HG03565 (cell line): ENCODE data around the gene ALAS1.
A peak's percentile ranks its signal among the peaks of the same experiment; 100 is the strongest.
"Not testable (repeated sequence)": the region's sequence is repeated elsewhere in the genome, so short reads cannot be mapped to it uniquely, and the experiment has no call there.

Source experiments
- ATAC-seq: cut with Tn5 transposase; IDR thresholded peaks from one replicate; pipeline ENCODE4 v1.9.1; 2021; ENCODE audit warnings: mild to moderate bottlenecking, moderate library complexity; ENCODE audit not compliant: unreplicated experiment

ALAS1 gene

DNA sequence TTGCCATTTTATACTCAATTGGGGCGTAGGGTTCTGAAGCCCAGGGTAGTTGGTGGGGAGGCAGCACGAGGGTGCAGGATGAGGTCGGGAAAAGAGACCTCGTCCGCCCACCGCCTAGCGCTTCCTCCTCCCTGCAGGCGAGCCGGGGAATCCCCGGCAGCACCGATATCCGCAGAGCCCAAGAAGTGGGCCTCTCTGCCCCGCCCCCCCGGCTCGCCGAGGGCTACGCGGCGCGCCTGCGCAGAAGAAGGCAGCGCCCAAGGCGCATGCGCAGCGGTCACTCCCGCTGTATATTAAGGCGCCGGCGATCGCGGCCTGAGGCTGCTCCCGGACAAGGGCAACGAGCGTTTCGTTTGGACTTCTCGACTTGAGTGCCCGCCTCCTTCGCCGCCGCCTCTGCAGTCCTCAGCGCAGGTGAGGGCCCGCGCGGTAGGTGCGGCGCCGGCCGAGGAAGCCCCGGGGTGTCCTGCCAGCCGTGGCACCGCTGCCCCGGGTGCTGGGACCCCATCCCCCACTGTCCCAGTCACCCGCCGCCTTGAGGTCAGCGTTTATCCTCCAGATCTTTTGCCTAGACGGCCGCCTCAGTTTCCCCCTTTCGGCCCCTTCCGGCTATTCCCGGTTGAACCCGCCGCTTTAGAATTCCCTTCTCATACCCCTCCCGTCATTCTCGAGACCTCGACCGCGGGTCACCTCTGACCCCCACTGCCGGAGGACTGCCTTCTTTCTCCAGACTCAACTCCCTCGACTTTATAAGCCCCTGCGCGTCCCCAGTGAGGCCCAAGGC is at the start of gene ALAS1:
TSS of gene ALAS1 (plus strand) at position 319 of the 784 bp plus-strand sequence. CDS start 1,082 bp downstream, outside the sequence.
- peak; percentile 73 for ATAC-seq

- ATAC-seq = no peak
Observed at GRCh38 chr3:52149021-52149420, 48.9 kb upstream of the ALAS1 start.

DNA sequence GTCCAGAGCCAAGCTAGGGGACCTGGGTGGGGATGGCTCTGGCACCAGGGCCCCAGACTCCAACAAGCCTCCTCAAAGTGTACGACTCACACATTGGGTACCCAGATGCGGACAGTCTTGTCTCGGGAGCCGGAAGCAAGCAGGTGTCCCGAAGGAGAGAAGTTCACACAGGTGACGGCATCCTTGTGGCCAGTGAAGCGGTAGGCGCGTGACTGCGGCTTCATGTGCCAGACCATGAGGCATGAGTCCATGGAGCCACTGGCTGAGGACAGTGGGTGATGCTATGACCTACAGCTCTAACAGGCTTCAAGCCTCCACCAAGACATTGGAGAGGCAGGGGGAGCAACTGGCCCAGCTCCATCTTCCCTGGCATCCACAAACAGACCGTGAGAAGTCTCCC is 48.2 kb upstream of the ALAS1 start:
- no peak for ATAC-seq

- no peak for ATAC-seq
Observed at GRCh38 chr3:52150357-52150756, 47.6 kb upstream of the ALAS1 start.

- ATAC-seq = no peak
Observed at GRCh38 chr3:52150860-52151259, 47.1 kb upstream of the ALAS1 start.

DNA sequence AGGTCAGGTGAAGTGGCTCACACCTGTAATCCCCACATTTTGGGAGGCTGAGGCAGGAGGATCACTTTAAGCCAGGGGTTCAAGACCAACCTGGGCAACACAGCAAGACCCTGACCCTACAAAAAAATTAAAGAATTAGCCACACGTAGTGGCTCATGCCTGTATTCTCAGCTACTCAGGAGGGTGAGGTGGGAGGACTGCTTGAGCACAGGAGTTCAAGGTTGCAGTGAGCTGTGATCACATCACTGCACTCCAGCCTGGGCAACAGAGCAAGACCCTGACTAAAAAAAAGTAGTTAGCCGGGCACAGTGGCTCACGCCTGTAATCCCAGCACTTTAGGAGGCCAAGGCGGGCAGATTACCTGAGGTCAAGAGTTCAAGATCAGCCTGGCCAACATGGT is 46.0 kb upstream of the ALAS1 start:
- ATAC-seq = not testable (repeated sequence)

DNA sequence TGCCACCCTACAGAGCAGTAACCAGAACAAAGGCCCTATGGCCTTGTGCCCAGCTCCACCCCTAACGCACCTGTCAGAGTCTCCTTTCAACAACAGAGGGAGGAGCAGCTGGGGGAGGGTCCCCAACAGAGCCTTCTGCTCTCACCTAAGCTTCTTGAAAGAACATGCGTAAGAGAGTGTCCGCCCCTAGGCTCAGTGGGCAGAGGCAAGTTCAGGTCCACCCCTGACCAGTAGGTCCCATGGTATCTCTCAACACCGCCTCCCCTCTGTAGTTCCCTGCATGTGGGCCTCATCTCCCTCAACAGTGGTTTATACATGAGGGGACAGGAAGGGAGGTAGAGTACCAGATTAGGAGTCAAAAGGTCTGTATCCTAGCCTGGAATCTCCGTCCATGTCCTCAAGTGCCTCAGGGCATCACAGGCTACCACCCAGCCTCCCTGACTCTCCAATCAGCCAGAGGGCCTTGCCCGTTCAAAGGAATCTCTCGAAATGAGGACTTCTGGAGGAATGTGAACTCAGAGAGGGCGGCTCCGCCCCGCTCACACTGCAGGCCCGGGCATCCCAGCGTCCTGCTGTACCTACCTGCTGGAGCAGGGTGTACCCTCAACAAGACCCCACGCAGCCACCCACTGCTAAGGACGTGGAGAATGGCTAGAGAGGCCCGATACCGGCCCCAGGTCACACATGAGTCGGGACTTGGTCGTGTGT is 44.4 kb upstream of the ALAS1 start:
- peak; percentile 5 for ATAC-seq

- peak; percentile 59 for ATAC-seq
Observed at GRCh38 chr3:52154135-52155094, 43.5 kb upstream of the ALAS1 start, which contains the start of gene POC1A. Gene POC1A, minus strand, starts transcription at chr3:52154423. Its CDS starts 51 bp downstream, at chr3:52154372.

DNA sequence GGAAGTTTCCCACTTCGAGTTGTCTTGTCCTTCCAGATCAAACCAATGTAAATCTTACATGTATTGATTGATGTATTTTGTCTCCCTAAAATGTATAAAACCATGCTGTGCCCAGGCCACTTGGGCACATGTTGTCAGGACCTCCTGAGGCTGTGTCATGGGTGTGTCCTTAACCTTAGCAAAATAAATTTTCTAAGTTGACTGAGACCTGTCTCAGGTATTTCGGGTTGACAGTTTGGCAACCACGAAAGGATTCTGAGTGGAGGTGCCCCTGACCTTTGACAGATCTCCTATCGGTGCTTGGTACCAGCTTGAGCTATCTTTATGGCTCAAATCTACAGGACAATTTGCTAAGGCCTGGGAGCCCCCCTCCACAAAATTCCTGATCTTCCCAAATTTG is 42.0 kb upstream of the ALAS1 start:
- no peak for ATAC-seq

DNA sequence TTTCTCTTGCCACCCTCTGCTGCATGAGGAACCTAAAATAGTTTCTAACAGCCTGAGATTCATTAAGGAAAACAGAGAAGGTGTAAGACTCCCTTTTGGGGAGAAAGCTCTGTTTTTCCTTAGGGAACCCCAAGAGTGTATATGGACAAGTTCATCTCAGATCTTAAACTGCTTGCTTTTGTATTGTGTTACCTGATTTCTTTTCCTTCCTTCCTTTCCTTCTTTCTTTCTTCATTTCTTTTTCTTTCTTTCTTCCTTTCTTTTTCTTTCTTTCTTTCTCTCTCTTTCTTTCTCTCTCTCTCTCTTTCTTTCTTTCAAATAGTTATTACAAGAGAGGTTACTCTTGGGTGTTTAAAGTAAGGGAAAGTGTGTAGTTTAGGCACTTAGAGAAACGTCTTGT is 38.5 kb upstream of the ALAS1 start:
- ATAC-seq = no peak

DNA sequence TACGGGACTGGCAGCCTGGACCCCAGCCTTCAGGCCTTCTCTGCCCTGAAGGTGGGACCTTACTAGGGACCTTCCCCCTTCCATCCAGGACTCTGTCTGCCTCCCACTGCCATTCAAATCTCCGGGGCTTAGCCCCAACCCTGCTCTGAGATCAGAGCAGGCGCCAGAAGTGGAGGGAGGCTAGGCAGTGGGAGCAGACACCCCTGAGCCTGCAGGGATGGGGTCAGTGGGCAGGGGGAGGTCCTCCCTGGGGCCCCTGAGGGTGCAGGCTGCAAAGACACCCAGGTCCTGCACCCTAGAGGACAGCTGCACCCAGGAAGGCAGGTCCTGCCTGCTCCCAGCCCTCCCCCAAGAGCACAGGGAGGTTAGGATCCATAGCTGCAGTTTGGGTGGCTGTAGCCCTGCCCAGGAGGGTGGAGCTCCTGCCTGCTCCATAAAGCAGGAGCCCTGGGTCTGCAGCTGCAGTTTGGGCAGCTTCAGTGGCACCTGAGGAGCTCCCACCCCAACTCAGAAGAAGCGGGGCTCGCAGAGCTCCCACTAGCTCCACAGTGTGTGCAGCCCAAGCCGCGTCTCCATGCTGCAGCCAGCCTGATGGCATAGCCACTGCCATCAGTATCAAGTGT is 35.6 kb upstream of the ALAS1 start:
- ATAC-seq = no peak

DNA sequence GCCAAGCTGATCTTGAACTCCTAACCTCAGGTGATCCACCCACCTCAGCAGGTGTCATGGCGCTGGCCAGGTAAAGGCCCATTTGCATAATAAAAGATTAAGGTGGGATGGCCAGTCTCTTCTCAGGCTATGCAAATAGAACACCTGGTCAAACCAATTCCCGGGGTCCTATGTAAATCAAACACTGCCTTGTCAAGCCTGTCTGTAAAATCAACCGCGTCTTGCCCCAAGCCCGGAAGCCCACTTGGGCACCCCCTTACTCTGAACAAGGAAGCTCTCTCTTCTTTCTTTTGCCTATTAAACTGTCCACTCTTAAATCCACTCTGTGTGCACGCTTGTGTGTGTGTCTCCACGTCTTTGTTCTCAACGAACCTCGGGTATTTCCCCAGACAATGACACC is 30.7 kb upstream of the ALAS1 start:
- ATAC-seq = no peak

DNA sequence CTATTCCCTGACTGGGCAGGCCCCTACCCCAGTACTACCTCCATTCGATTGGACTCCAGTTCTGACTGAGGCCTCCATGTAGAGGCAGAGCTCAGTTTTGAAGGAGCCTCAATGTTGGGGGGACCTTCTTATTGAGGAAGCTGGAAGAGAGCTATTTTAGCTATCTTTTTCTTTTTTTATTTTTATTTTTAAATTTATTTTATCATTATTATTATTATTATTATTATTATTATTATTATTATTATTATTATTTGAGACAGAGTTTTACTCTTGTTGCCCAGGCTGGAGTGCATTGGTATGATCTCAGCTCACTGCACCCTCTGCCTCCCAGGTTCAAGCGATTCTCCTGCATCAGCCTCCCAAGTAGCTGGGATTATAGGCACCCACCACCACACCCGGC is 27.7 kb upstream of the ALAS1 start:
- not testable (repeated sequence) for ATAC-seq

DNA sequence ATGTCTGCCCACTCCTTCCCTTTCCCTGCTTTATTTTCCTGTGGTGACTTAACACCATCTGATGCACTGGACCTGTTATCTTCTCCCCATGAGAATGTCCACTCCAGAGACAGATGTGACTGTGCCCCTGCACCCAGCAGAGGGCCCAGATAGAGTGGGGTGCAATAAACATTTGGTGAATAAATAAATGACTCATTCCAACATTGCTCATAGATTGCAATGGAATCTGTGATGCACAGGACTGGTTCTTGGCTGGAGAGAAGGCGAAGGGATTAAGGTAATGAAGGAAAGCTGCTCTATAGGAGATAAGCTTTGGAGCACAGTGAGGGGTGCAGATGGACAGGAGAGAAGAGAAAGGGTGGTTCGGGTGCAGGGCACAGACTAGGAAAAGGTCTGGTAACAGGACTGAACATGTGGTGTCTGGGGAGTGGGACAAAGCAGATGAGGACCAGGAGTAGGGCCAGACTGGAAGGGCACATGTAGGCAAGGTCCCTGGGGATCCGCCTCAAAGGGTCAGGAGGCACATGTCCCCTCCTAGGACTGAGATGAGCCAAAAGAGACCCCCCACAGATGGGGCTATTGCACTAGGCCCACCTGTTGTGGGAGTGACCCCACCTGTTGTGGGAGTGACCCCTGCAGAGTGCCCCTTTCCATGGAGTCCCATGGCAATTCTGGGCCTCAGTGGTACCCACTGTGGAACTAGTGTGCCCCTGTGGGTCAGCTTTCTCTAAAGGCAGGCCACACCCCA is 26.3 kb upstream of the ALAS1 start:
- ATAC-seq = no peak

DNA sequence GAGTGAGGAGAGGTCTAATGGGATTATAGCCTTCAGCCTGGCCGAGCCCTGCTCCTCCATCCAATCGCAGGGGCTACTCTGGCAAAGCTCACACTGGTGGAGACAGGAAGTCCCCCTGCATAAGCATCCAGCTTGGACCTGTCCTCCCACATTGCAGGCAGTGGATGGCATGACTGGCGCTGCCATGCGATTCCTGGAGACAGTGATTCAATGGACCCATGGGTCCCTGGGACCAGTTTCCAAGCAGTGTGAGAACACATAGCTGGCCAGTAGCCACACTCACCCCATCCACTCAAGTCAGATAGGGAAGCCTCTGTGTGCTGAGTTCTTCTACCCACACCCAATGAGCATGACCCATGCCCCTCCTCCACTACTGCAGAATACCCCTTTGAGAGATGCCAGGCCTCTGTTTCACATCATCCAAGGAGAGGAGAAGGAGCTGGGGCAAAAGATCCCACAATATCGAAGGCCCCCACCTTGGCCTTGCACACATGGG is 25.6 kb upstream of the ALAS1 start:
- ATAC-seq = no peak

DNA sequence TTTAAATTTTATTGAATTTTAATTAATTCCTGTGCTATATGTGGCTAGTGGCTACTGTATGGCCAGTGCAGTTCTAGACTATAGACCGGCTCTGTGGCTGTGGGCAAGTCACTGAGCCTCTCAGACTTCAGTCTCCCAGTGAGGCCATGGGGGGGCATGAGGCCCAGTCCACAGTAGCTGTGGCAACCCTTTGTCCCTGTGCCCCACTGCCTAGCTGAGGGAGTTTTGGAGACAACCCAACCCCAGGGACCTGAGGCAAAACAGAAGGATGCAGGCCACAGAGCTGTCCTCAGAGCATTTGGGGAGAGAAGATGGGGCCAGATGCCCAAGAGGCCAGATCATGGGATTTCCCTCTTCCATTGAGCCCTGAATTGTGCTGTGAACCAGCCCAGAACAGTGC is 24.9 kb upstream of the ALAS1 start:
- ATAC-seq = no peak

- no peak for ATAC-seq
Observed at GRCh38 chr3:52174896-52175295, 23.1 kb upstream of the ALAS1 start.

DNA sequence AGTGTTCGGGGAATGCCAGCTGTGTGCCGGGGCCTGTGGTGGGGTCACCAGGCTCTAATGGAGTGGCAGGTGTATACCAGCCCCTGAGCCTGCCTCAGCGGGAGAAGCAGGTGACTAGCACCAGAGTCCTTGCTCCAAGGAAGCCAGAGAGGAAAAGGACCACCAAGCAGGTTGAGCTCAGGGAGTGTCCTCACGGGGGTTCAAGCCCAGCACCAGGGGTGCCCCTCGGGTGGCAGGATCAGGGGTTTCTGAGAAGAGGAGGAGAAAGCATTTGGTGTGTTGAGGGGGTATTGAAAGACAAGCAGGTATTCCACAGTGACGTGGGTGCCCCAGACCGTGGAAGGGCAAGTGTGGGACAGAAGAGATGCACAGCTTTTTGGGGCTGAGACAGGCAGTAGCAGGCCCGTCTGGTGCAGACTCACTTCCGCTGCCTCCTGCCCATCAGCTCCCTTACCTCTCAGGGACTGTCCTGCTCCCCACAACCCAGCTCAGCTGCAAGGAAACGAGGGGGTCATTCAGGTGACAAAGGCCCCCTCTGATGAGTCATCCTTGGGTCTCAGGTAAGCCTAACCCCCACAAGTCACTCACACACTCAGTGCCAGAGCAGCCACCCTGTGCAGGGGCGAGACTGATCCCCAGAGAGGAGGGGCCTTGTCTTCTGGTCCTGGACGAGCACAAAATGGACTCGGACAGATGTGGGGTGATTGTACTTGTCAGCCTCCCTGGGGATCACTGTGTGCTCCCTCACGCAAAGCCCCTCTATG is 22.4 kb upstream of the ALAS1 start:
- no peak for ATAC-seq

GRCh38 chr3:52176180-52176752 is 21.7 kb upstream of the ALAS1 start:
- ATAC-seq = no peak
